Right lobe of liver (tissue), 6 donors: ENCODE results near the gene LY86. TPM values are rescaled to one million over a fixed set of nuclear protein-coding genes. Genes with fewer than 3 reads are reported as not detected.
A peak's percentile ranks its signal among the peaks of the same experiment; 100 is the strongest.

ENCODE experiments used
- ATAC-seq, 4 donors: fragments of 200-7000 bp; cut with Tn5 transposase; one replicate each; pipeline ENCODE4 v1.9.1; 2020; ENCODE audit warnings: mild to moderate bottlenecking in 4 of 4, moderate library complexity in 4 of 4
- DNase-seq, 3 donors: peaks; one replicate each; pipeline ENCODE4 v3.0.0-alpha.2; 2020
- H3K27ac ChIP-seq, 3 donors: fragments of 200-600 bp; one replicate each; pipeline ENCODE4 v1.8.0; 2022
- H3K27me3 ChIP-seq, 2 donors: fragments of 200-600 bp; one replicate each; pipeline ENCODE4 v1.8.0; 2022
- H3K36me3 ChIP-seq, 4 donors: fragments of 200-600 bp; sonication (generic) in 1 of 4; one replicate each; pipeline versions ENCODE4 v1.5.1 to v1.8.0; 2017 to 2022; ENCODE audit warnings: control low read depth in 1 of 4
- H3K4me1 ChIP-seq, 4 donors: fragments of 200-600 bp; sonication (generic) in 1 of 4; one replicate each; pipeline versions ENCODE4 v1.5.1 to v1.8.0; 2017 to 2022; ENCODE audit warnings: control low read depth in 1 of 4
- H3K4me3 ChIP-seq, 3 donors: fragments of 200-600 bp; one replicate each; pipeline ENCODE4 v1.8.0; 2022
- H3K9me3 ChIP-seq, 4 donors: fragments of 200-600 bp; sonication (generic) in 1 of 4; one replicate each; pipeline versions ENCODE4 v1.5.1 to v1.8.0; 2017 to 2022; ENCODE audit warnings: control low read depth in 1 of 4
- POLR2A ChIP-seq: fragments of 450-650 bp; IDR thresholded peaks from one replicate; pipeline ENCODE4 v1.6.1; 2017; ENCODE audit warnings: antibody characterized with exemption, mild to moderate bottlenecking
- WGBS: methylation state at CpG from one replicate; pipeline ENCODE4 v1.1.6; 2018; ENCODE audit warnings: low coverage, low lambda C conversion rate; ENCODE audit not compliant: insufficient coverage; ENCODE audit errors: missing lambda C conversion rate; 5-methylcytosine and 5-hydroxymethylcytosine counted together
- intact Hi-C, 2 donors: fragments of 100-400 bp; cut with DNase I; formaldehyde crosslinking; loops; one replicate each; pipeline versions ENCODE4 v1.11.2 to v1.14.1; 2022
- total RNA-seq, 6 experiments: library from RNA; depleted of rRNA in 2 of 6; stranded (reverse); fragments of >200 nt in 2 of 6; fragmentation: NEBNext Ultra II Directional in 3 of 6; extraction: Animal tissue kit (Norgen Biotek cat#: 25700) in 3 of 6; gene quantifications; one replicate each; pipeline versions ENCODE4 v1.1.0 to v1.2.4, GENCODE V29; 2016 to 2023
- TF ChIP-seq, protein P1 (sequence below), 4 donors: fragments of 200-600 bp in 3 of 4; fragments of 450-650 bp in 1 of 4; IDR thresholded peaks; one replicate each; pipeline versions ENCODE4 v1.5.1 to v1.8.0; 2016 to 2022; ENCODE audit warnings: antibody characterized with exemption in 4 of 4, mild to moderate bottlenecking in 2 of 4
- donor health status: DM: no; HTN: yes; CAD: no.
- donor health status: DM: no; HTN: no; CAD: no.
- donor health status: DM: no; HTN: no; CAD: no.
- donor health status: DM: no; HTN: yes; CAD: no.
- donor health status: DM: no; HTN: yes; CAD: no.

The LY86 gene
- total RNA-seq, 6 experiments from 2014 or later, result 1.2 to 4.3 (median 2.4) TPM

DNA sequence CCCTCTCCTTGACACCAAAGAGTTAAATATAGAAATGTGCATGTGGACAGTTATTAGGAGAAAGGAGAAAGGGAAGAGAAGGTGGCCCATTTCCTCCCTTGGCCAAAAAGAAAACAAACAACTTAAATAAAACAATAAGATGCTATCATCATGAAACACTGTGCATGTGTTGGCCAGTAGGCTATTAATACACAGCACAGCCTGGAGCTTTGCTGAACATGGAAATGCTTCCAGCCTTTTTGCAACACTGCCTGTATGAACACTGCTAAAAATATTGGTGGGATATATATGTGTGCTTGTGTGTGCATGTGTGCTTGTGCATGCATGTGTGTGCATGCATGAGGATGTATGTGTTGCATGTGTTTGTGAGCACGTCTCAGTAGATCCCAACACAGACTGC lies 100.4 kb downstream of the LY86 start:
- no peak for TF ChIP-seq POLR2A
- TF ChIP-seq, protein P1, sequence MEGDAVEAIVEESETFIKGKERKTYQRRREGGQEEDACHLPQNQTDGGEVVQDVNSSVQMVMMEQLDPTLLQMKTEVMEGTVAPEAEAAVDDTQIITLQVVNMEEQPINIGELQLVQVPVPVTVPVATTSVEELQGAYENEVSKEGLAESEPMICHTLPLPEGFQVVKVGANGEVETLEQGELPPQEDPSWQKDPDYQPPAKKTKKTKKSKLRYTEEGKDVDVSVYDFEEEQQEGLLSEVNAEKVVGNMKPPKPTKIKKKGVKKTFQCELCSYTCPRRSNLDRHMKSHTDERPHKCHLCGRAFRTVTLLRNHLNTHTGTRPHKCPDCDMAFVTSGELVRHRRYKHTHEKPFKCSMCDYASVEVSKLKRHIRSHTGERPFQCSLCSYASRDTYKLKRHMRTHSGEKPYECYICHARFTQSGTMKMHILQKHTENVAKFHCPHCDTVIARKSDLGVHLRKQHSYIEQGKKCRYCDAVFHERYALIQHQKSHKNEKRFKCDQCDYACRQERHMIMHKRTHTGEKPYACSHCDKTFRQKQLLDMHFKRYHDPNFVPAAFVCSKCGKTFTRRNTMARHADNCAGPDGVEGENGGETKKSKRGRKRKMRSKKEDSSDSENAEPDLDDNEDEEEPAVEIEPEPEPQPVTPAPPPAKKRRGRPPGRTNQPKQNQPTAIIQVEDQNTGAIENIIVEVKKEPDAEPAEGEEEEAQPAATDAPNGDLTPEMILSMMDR (IDR thresholded peaks at IDR 0.05), result no peak
- H3K27me3 ChIP-seq, result no peaks in the 10 kb centered on the region
- WGBS, result no CpG with 5 or more reads among the region's 1 CpG
- peaks cover 0 to 47% (median 11%) of the 10 kb centered on the region in 4 donors for H3K4me1 ChIP-seq
- H3K27ac ChIP-seq, result peak overlapping the region in 2 of 3 donors; percentile 49 to 75
- DNase-seq (peak in 1 of 3 donors; percentile 13), ATAC-seq (no peak)
- intact Hi-C loops, result no loop called here
- no peak overlapping the region for H3K4me3 ChIP-seq
- H3K36me3 ChIP-seq, result no peaks in the 10 kb centered on the region
- H3K9me3 ChIP-seq, result no peaks in the 10 kb centered on the region

DNA sequence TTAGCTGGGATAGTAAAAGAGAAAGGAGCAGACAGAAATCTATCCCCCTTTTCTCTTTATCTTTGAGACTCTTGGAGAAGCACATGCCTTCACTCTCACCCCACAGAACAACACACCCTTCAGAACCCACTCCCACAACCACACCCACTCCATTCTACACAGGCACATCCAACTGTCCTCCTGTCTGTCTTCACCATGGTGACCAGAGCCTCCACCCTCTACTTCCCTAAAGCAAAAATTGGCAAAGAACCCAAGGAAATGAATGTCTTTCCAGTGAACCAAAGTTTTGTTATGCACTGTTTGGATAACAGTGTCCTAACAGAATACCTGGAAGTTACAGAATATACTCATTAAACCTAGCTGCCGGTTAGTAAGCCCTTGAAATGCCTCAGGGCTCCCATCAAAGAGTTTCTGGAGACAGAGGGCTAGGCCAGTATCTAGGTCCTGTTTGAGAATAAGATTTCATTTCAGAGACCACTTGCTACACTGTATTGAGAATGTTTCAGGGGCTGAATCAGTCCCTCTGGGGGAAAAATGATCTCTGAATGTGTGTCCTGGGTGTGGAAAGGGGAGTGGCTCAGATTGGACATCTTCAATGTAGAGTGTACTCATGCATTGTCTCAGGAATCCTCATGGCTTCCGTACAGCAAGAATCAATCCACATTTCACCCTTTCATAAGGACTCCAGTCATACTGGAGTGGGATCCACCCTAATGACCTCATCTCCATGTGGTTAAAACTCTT lies 101.1 kb downstream of the LY86 start:
- Histone ChIP-seq H3K4me1 (peaks cover 0 to 41% (median 9%) of the 10 kb centered on the region in 4 donors), H3K27me3 (no peaks in the 10 kb centered on the region), H3K4me3 (no peak overlapping the region), H3K9me3 (no peaks in the 10 kb centered on the region), H3K27ac (peak overlapping the region in 1 of 3 donors; percentile 6), H3K36me3 (no peaks in the 10 kb centered on the region)
- no peak for TF ChIP-seq POLR2A
- TF ChIP-seq, protein P1 (IDR thresholded peaks at IDR 0.05), result no peak
- intact Hi-C loops, result no loop called here
- 68% methylated on average over 2 of the region's 2 CpGs for WGBS
- no peak for ATAC-seq
- DNase-seq, result peak in 1 of 3 donors; percentile 20

DNA sequence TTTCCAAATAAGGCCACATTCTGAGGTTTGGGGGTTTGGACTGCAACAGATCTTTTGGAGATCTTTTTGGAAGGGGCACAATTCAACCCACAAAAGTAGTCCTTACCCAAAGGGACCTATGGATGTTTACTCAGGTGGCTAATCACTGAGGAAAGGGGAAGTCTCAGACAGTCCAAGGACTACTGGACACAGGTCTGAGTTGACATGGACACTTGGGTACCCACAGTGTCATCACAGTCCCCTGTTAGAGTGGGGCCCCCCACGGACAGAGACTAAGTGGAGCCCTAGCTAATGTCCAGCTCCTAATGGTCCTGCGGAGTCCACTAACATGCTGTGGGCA lies 101.6 kb downstream of the LY86 start:
- intact Hi-C loops, result no loop called here
- TF ChIP-seq POLR2A, result no peak
- TF ChIP-seq, protein P1 (IDR thresholded peaks at IDR 0.05), result no peak
- 67% methylated on average over 1 of the region's 2 CpGs for WGBS
- Histone ChIP-seq H3K27me3 (no peaks in the 10 kb centered on the region), H3K4me1 (peaks cover 0 to 35% (median 6%) of the 10 kb centered on the region in 4 donors), H3K27ac (peak overlapping the region in 1 of 3 donors; percentile 6), H3K9me3 (no peaks in the 10 kb centered on the region), H3K36me3 (no peaks in the 10 kb centered on the region), H3K4me3 (no peak overlapping the region)
- ATAC-seq, result no peak
- no peak for DNase-seq

DNA sequence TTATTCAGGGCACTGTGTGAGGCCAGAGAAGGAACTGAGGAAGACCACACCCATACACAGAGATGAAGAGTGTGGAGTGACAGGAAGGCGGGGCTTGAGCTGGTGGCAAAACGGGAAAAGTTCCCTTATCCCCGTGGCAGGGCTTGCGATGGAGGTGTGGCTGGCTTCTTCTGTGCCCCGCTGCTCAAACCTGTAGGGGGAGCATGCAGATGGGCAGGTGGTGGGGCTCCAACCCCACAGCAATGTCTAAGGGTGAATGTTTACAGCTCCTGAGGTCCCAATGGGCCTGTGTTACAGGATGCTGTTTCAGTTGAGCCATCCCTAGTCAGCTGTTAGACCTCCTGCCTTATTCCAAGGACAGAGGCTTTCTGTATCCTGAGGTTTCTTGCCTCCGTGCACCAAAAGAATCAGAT lies 105.9 kb downstream of the LY86 start:
- ATAC-seq, result peak; percentile 21 to 42 (median 32)
- intact Hi-C loops, result no loop called here
- 75% methylated on average over 5 of the region's 6 CpGs for WGBS
- no peaks in the 10 kb centered on the region for H3K27me3 ChIP-seq
- TF ChIP-seq POLR2A, result no peak
- TF ChIP-seq, protein P1 (IDR thresholded peaks at IDR 0.05), result no peak
- no peak overlapping the region for H3K4me3 ChIP-seq
- H3K27ac ChIP-seq, result peak overlapping the region in 1 of 3 donors; percentile 10
- H3K36me3 ChIP-seq, result no peaks in the 10 kb centered on the region
- DNase-seq, result no peak
- H3K4me1 ChIP-seq, result peaks cover 0 to 5% (median 0%) of the 10 kb centered on the region in 4 donors
- H3K9me3 ChIP-seq, result no peaks in the 10 kb centered on the region
